Measurements from ENCODE around the gene SEC61B. TPM values are rescaled to one million over a fixed set of nuclear protein-coding genes. Genes with fewer than 3 reads are reported as not detected.

Gene SEC61B
- total RNA-seq (ENCODE audit: unreplicated experiment): 203 TPM
- long read RNA-seq, transcript SEC61B-201 (4 exons, 545 nt): major isoform, 187 of 197 reads
- long read RNA-seq, partial matches to known transcripts: 5 of 197 reads
- long read RNA-seq, other reads (novel, unspliced or antisense): 5 of 197 reads

DNA sequence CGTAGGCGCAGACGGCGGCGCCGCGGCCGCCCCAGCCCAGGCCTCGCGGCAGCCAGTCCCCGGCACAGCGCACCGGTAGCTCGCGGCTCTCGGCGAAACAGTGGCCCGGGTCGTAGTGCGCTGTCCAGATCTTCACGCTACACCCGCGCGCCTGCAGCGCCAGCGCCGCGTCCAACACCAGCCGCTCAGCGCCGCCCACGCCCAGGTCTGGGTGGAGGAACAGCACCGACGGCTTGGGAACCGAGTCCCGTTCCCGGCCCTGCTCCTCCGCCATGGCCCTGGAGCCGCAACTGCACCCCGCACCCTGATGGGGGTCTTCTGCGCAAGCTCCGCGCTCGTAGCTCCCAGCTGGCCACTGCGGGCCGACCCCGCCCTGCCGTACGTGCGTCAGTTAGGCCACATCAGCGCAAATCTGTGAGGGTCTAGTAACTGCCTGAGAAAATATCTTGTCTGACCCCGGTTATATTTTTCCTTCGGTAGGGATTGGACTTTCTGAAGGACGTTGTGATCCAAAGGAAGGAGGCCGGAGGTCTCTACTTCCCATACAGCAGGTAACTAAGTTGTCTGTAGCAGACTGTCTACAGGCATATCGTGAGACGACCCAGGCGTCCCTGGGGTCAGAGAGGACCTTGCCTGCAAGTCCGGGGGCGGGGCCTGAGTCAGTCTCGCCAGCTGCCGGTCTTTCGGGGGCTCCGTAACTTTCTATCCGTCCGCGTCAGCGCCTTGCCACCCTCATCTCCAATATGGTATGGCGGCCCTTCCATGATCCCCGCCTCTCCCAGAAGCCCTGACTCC is at the start of gene SEC61B, which contains the start of gene ALG2:
TSS of gene SEC61B (plus strand) at position 662 of the 795 bp plus-strand sequence. CDS start at position 744, 82 bp downstream.
TSS of gene ALG2 (minus strand) at position 322 of the 795 bp plus-strand sequence. CDS start at position 274, 48 bp downstream.
- H3K27me3 Mint-ChIP-seq (ENCODE audit: unreplicated experiment): peaks cover 9% of the 10 kb centered on the region
- TF ChIP-seq CTCF (IDR thresholded peaks at IDR 0.05; ENCODE audit: unreplicated experiment): no peak

DNA sequence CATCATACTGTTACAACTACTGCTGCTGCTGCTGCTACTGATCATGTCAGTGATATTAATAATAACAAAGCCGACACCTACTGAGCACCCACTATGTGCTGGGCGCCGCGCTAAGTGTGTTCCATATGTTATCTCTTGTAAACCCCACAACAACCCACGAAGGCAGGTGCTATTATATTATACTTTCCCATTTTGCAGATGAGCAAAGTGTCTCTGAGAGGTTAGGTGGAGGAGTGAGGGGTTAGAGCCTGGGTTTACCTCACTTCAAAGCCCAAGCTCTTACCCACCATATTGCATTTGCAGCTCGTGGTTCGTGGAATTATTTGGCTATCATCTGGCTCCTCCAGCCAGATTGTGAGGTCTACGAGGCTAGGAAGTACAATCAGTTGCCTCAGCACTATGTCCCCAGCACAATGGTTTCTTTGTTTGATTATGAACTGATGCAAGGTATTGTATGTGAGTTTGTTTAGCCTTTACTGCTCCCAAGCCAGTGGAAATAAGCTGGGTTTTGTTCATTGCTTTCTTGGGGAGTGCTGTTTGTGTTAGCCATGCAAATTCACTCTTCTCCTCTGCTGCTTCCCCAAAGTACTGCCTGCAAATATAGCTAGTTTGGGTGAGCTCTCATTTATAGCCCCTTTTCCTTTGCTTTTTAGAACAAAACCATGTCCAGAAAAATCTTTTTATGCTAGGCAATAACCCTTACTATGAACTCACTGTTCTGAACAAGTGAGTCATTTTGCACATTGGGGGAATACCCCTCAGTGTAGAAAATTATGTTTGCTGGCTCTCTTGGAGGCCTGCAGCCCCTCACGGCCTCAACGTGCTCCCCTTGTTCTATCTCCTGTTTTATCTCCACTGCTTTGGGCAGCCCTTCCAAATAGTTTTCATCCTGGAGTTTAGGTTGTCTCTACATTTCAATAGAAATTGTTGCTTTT is 48.2 kb upstream of the SEC61B start:
- DNase-seq (ENCODE audit: low spot score): no peak
- Mint-ChIP-seq H3K4me1 (ENCODE audit: unreplicated experiment) (no peaks in the 10 kb centered on the region), H3K36me3 (ENCODE audit: low read depth, unreplicated experiment) (peaks cover 4% of the 10 kb centered on the region), H3K4me3 (ENCODE audit: unreplicated experiment) (no peak overlapping the region), H3K27me3 (ENCODE audit: unreplicated experiment) (peaks cover 6% of the 10 kb centered on the region), H3K9me3 (ENCODE audit: unreplicated experiment) (no peaks in the 10 kb centered on the region), H3K27ac (ENCODE audit: unreplicated experiment) (no peak overlapping the region)
- no peak for TF ChIP-seq CTCF (IDR thresholded peaks at IDR 0.05; ENCODE audit: unreplicated experiment)

More for the DNA sequence above, at the start of gene SEC61B, which contains the start of gene ALG2:
- H3K4me1 Mint-ChIP-seq (ENCODE audit: unreplicated experiment): peaks cover 44% of the 10 kb centered on the region
- DNase-seq (ENCODE audit: low spot score): peak; percentile 94
- H3K27ac Mint-ChIP-seq (ENCODE audit: unreplicated experiment): peak within 1 kb of the TSS; percentile 99
- H3K9me3 Mint-ChIP-seq (ENCODE audit: unreplicated experiment): no peaks in the 10 kb centered on the region
- H3K4me3 Mint-ChIP-seq (ENCODE audit: unreplicated experiment): peak within 1 kb of the TSS; percentile 99
- H3K36me3 Mint-ChIP-seq (ENCODE audit: low read depth, unreplicated experiment): peaks cover 33% of the 10 kb centered on the region

GRCh38 chr9:99176527-99177013 is 45.5 kb upstream of the SEC61B start:
- peaks cover 4% of the 10 kb centered on the region for H3K36me3 Mint-ChIP-seq (ENCODE audit: low read depth, unreplicated experiment)
- TF ChIP-seq CTCF (IDR thresholded peaks at IDR 0.05; ENCODE audit: unreplicated experiment): no peak
- no peaks in the 10 kb centered on the region for H3K4me1 Mint-ChIP-seq (ENCODE audit: unreplicated experiment)
- no peak for DNase-seq (ENCODE audit: low spot score)
- no peak overlapping the region for H3K27ac Mint-ChIP-seq (ENCODE audit: unreplicated experiment)
- no peaks in the 10 kb centered on the region for H3K9me3 Mint-ChIP-seq (ENCODE audit: unreplicated experiment)
- H3K27me3 Mint-ChIP-seq (ENCODE audit: unreplicated experiment): peaks cover 4% of the 10 kb centered on the region
- H3K4me3 Mint-ChIP-seq (ENCODE audit: unreplicated experiment): no peak overlapping the region

GRCh38 chr9:99177576-99178366 is 44.3 kb upstream of the SEC61B start:
- Mint-ChIP-seq H3K27me3 (ENCODE audit: unreplicated experiment) (no peaks in the 10 kb centered on the region), H3K4me1 (ENCODE audit: unreplicated experiment) (no peaks in the 10 kb centered on the region), H3K4me3 (ENCODE audit: unreplicated experiment) (no peak overlapping the region), H3K27ac (ENCODE audit: unreplicated experiment) (no peak overlapping the region), H3K9me3 (ENCODE audit: unreplicated experiment) (no peaks in the 10 kb centered on the region), H3K36me3 (ENCODE audit: low read depth, unreplicated experiment) (no peaks in the 10 kb centered on the region)
- TF ChIP-seq CTCF (IDR thresholded peaks at IDR 0.05; ENCODE audit: unreplicated experiment): no peak
- DNase-seq (ENCODE audit: low spot score): no peak

Data from endothelial cell (in vitro differentiated cells).